Measurements from ENCODE around the gene RMND1. TPM values are rescaled to one million over a fixed set of nuclear protein-coding genes. Genes with fewer than 3 reads are reported as not detected.
A peak's percentile ranks its signal among the peaks of the same experiment; 100 is the strongest.

Gene RMND1
- total and polyA plus RNA-seq, 3 experiments from 2014 or later = 10.4 to 25.6 (median 24.5) TPM

DNA sequence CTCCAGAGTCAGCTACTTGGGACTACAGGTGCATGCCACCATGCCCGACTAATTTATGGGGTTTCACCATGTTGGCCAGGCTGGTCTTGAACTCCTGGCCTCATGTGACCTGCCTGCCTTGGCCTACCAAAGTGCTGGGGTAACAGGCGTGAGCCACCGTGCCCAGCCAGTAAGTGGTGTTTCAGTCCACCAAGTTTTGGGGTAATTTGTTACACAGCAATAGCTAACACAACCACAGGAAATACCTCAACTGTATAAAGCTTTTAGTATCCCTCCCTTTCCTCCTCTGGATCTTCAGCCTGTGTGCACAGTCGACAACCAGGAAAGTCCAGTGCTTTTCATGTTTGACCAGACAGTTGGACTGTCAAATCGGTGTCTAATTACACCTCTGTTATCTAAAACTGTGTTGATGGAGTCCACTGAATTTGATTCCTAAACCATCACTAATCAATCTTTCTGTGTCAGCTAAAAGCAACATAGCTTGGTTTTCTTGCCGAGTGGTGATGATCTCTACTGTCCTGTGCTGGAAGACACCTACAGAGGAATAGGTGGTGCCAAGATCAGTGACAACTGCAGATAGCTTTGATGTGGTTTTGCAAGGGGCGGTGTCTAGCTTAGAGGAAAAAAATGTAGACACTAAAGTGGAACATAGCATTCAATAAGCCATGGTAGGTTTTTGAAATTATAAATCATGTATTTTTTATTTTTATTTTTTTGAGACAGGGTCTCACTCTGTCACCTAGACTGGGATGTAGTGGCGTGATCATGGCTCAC, 38.4 kb downstream of the RMND1 start:
- H3K36me3 Mint-ChIP-seq = peaks cover 11 to 61% (median 20%) of the 10 kb centered on the region in 3 donors
- peaks cover 14% of the 10 kb centered on the region for H3K4me1 ChIP-seq (ENCODE audit: insufficient read depth, low read length)
- no peak overlapping the region for H3K27ac ChIP-seq (ENCODE audit: low read depth, low read length)
- H3K27me3 ChIP-seq (ENCODE audit: insufficient read depth, low read length, poor library complexity, severe bottlenecking) = no peaks in the 10 kb centered on the region
- H3K9me3 Mint-ChIP-seq = no peaks in the 10 kb centered on the region
- no peaks in the 10 kb centered on the region for H3K27me3 Mint-ChIP-seq
- DNase-seq = peak; percentile 35 to 80 (median 71)
- CTCF ChIA-PET = interaction anchor here (0.7 to 1.8 kb wide), 6 partner anchors 11 to 40 kb away, joined by 3 to 7 read pairs (median 3); partner anchors contain the start of gene ZBTB2
- H3K4me3 Mint-ChIP-seq = peak overlapping the region; percentile 1 to 66 (median 28)
- peaks cover 26 to 46% (median 35%) of the 10 kb centered on the region in 3 donors for H3K4me1 Mint-ChIP-seq
- H3K9me3 ChIP-seq (ENCODE audit: low read length) = no peaks in the 10 kb centered on the region
- H3K4me3 ChIP-seq (ENCODE audit: low read length) = no peak overlapping the region
- H3K36me3 ChIP-seq (ENCODE audit: insufficient read depth, low read length) = peaks cover 7% of the 10 kb centered on the region
- POLR2A ChIA-PET = interaction anchor here (1.1 to 1.9 kb wide), 4 partner anchors 20 to 771 kb away, joined by 3 to 15 read pairs (median 4); partner anchors contain the start of gene RMND1
- H3K27ac Mint-ChIP-seq = peak overlapping the region; percentile 52 to 94 (median 84)

DNA sequence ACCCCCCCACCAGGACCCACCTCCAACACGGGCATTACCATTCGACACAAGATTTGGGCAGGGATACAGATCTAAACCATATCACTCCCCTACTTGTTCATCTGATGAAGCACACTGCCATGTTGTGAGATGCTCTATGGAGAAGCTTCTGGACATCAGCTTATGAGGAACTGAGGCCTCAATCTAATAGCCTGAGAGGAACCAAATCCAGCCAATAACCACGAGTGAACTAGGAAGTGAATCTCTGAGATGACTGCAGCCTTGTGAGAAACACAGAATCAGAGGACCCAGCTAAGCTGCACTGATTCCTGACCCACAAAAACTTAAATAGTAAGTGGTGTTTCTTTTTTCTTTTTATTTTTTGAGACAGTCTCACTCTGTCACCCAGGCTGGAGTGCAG, 39.0 kb downstream of the RMND1 start:
- peak overlapping the region in 7 of 8 donors; percentile 47 to 91 (median 83) for H3K27ac Mint-ChIP-seq
- H3K27ac ChIP-seq (ENCODE audit: low read depth, low read length) = no peak overlapping the region
- no peaks in the 10 kb centered on the region for H3K9me3 Mint-ChIP-seq
- no peaks in the 10 kb centered on the region for H3K27me3 ChIP-seq (ENCODE audit: insufficient read depth, low read length, poor library complexity, severe bottlenecking)
- H3K4me1 Mint-ChIP-seq = peaks cover 26 to 46% (median 35%) of the 10 kb centered on the region in 3 donors
- H3K4me3 Mint-ChIP-seq = peak overlapping the region in 1 of 7 donors; percentile 34
- H3K27me3 Mint-ChIP-seq = no peaks in the 10 kb centered on the region
- no peaks in the 10 kb centered on the region for H3K9me3 ChIP-seq (ENCODE audit: low read length)
- no peak overlapping the region for H3K4me3 ChIP-seq (ENCODE audit: low read length)
- peaks cover 14% of the 10 kb centered on the region for H3K4me1 ChIP-seq (ENCODE audit: insufficient read depth, low read length)
- peaks cover 11 to 61% (median 20%) of the 10 kb centered on the region in 3 donors for H3K36me3 Mint-ChIP-seq
- ChIA-PET POLR2A (interaction anchor here (1.1 to 1.9 kb wide), 3 partner anchors 20 to 39 kb away, joined by 4 to 15 read pairs (median 4); partner anchors contain the start of gene RMND1), CTCF (interaction anchor here (0.7 to 1.8 kb wide), 5 partner anchors 10 to 40 kb away, joined by 3 to 7 read pairs (median 3); partner anchors contain the start of gene ZBTB2)
- peaks cover 7% of the 10 kb centered on the region for H3K36me3 ChIP-seq (ENCODE audit: insufficient read depth, low read length)
- DNase-seq = no peak

DNA sequence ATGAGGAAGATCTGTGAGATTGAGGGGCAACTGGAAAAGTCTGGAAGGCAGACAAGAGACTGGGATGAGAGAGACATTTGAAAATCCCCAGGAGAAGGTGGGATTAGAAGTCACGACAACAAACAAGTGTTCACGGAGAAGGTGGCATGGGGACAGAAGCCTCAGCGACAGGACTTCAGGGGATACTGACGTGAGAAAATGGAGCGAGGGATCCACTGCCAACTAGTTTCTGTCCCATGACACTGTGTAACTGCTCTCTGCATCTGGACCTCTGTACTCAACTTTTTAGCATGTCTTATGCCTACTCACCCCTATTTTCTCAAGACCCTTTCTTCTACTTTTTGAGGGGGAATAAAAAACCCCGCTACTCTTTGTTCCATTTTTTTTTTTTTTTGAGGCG, 42.2 kb downstream of the RMND1 start:
- H3K27me3 ChIP-seq (ENCODE audit: insufficient read depth, low read length, poor library complexity, severe bottlenecking) = no peaks in the 10 kb centered on the region
- no peak overlapping the region for H3K4me3 Mint-ChIP-seq
- H3K4me3 ChIP-seq (ENCODE audit: low read length) = no peak overlapping the region
- CTCF ChIA-PET = interaction anchor here (1.6 kb wide), 1 partner anchor 14 kb away, joined by 4 read pairs; no protein-coding TSS in a partner anchor
- H3K27ac ChIP-seq (ENCODE audit: low read depth, low read length) = no peak overlapping the region
- H3K36me3 ChIP-seq (ENCODE audit: insufficient read depth, low read length) = peaks cover 7% of the 10 kb centered on the region
- H3K9me3 Mint-ChIP-seq = no peaks in the 10 kb centered on the region
- no peaks in the 10 kb centered on the region for H3K27me3 Mint-ChIP-seq
- H3K36me3 Mint-ChIP-seq = peaks cover 5 to 57% (median 11%) of the 10 kb centered on the region in 3 donors
- no peaks in the 10 kb centered on the region for H3K9me3 ChIP-seq (ENCODE audit: low read length)
- peak overlapping the region in 5 of 8 donors; percentile 4 to 86 (median 43) for H3K27ac Mint-ChIP-seq
- peaks cover 14% of the 10 kb centered on the region for H3K4me1 ChIP-seq (ENCODE audit: insufficient read depth, low read length)
- POLR2A ChIA-PET = no interaction called here
- no peak for DNase-seq
- H3K4me1 Mint-ChIP-seq = peaks cover 30 to 48% (median 45%) of the 10 kb centered on the region in 3 donors

DNA sequence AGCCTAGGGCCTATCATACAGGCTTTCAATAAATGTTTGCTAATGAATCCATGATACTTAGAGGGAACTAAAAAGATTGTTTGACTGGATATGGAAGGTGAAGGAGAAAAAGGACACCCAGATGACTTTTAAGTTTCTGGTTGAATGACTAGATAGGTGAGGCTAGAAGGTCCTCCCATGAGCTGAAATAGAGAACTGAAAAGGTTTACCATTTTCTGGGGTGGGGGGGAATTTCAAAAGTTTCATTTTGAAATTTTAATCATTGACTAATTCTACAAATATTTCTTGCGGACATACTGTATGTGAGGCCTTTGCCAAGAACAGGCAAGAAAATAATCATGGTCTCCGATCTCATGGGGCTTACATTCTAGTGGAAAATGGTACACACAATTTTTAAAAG, 42.7 kb downstream of the RMND1 start:
- H3K27me3 ChIP-seq (ENCODE audit: insufficient read depth, low read length, poor library complexity, severe bottlenecking) = no peaks in the 10 kb centered on the region
- H3K9me3 ChIP-seq (ENCODE audit: low read length) = no peaks in the 10 kb centered on the region
- peaks cover 13% of the 10 kb centered on the region for H3K4me1 ChIP-seq (ENCODE audit: insufficient read depth, low read length)
- ChIA-PET POLR2A (no interaction called here), CTCF (interaction anchor here (1.6 kb wide), 1 partner anchor 14 kb away, joined by 4 read pairs; no protein-coding TSS in a partner anchor)
- Mint-ChIP-seq H3K36me3 (peaks cover 1 to 57% (median 8%) of the 10 kb centered on the region in 3 donors), H3K4me3 (no peak overlapping the region), H3K4me1 (peaks cover 26 to 47% (median 41%) of the 10 kb centered on the region in 3 donors), H3K9me3 (no peaks in the 10 kb centered on the region), H3K27ac (peak overlapping the region in 7 of 8 donors; percentile 4 to 86 (median 40)), H3K27me3 (no peaks in the 10 kb centered on the region)
- no peak overlapping the region for H3K4me3 ChIP-seq (ENCODE audit: low read length)
- no peak for DNase-seq
- no peak overlapping the region for H3K27ac ChIP-seq (ENCODE audit: low read depth, low read length)
- H3K36me3 ChIP-seq (ENCODE audit: insufficient read depth, low read length) = peaks cover 7% of the 10 kb centered on the region

DNA sequence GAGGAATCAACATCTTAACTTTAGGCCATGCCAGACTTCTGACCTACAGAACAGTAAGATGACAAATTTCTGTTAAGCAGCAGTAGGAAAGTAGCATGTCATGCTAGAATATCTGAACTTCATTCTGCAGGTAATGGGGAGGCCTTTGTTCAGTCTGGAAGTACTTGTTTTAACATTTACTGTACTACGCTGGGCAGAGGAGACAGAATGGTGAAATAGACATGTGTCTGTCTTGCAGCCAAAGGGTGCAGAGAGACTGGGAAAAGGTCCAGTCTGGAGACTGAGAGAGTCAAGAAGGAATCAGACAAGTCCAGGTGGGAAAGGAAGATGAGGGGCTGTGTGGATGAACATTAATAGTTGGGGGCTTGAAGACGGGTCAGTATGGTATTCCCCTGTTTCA, 43.1 kb downstream of the RMND1 start:
- Histone ChIP-seq H3K27ac (ENCODE audit: low read depth, low read length) (no peak overlapping the region), H3K27me3 (ENCODE audit: insufficient read depth, low read length, poor library complexity, severe bottlenecking) (no peaks in the 10 kb centered on the region), H3K4me1 (ENCODE audit: insufficient read depth, low read length) (peaks cover 9% of the 10 kb centered on the region), H3K9me3 (ENCODE audit: low read length) (no peaks in the 10 kb centered on the region), H3K36me3 (ENCODE audit: insufficient read depth, low read length) (peaks cover 7% of the 10 kb centered on the region), H3K4me3 (ENCODE audit: low read length) (no peak overlapping the region)
- ChIA-PET POLR2A (no interaction called here), CTCF (interaction anchor here (1.6 kb wide), 1 partner anchor 14 kb away, joined by 4 read pairs; no protein-coding TSS in a partner anchor)
- DNase-seq = no peak
- H3K27ac Mint-ChIP-seq = peak overlapping the region in 7 of 8 donors; percentile 25 to 77 (median 40)
- no peak overlapping the region for H3K4me3 Mint-ChIP-seq
- H3K36me3 Mint-ChIP-seq = peaks cover 0 to 57% (median 7%) of the 10 kb centered on the region in 3 donors
- H3K9me3 Mint-ChIP-seq = no peaks in the 10 kb centered on the region
- H3K27me3 Mint-ChIP-seq = no peaks in the 10 kb centered on the region
- H3K4me1 Mint-ChIP-seq = peaks cover 23 to 44% (median 38%) of the 10 kb centered on the region in 3 donors

DNA sequence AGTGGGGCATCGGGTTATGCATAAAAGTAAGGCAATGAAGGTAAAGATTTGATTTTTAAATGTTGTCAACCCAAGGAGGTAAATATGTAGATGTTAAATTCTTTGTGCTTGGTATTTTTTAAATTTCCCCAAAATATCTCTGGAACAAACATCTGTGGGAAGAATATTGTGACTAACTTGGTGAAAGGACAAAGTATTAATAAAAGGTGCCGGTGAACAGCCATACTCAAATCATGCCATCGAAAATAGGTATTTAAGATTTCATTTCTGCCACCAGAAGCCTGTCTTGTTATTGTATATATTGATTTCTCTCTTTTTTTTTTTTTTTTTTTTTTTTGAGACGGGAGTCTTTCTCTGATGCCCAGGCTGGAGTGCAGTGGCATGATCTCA, 48.0 kb downstream of the RMND1 start:
- no peak overlapping the region for H3K4me3 ChIP-seq (ENCODE audit: low read length)
- H3K27ac Mint-ChIP-seq = peak overlapping the region in 5 of 8 donors; percentile 1 to 91 (median 29)
- ChIA-PET CTCF (no interaction called here), POLR2A (interaction anchor here (0.7 kb wide), 1 partner anchor 39 kb away, joined by 3 read pairs; no protein-coding TSS in a partner anchor)
- no peaks in the 10 kb centered on the region for H3K27me3 ChIP-seq (ENCODE audit: insufficient read depth, low read length, poor library complexity, severe bottlenecking)
- H3K36me3 ChIP-seq (ENCODE audit: insufficient read depth, low read length) = no peaks in the 10 kb centered on the region
- H3K4me1 ChIP-seq (ENCODE audit: insufficient read depth, low read length) = peaks cover 29% of the 10 kb centered on the region
- no peaks in the 10 kb centered on the region for H3K9me3 ChIP-seq (ENCODE audit: low read length)
- H3K4me3 Mint-ChIP-seq = no peak overlapping the region
- DNase-seq = no peak
- H3K36me3 Mint-ChIP-seq = peaks cover 0 to 51% (median 8%) of the 10 kb centered on the region in 3 donors
- peaks cover 44 to 65% (median 58%) of the 10 kb centered on the region in 3 donors for H3K4me1 Mint-ChIP-seq
- H3K9me3 Mint-ChIP-seq = no peaks in the 10 kb centered on the region
- no peak overlapping the region for H3K27ac ChIP-seq (ENCODE audit: low read depth, low read length)
- H3K27me3 Mint-ChIP-seq = no peaks in the 10 kb centered on the region

DNA sequence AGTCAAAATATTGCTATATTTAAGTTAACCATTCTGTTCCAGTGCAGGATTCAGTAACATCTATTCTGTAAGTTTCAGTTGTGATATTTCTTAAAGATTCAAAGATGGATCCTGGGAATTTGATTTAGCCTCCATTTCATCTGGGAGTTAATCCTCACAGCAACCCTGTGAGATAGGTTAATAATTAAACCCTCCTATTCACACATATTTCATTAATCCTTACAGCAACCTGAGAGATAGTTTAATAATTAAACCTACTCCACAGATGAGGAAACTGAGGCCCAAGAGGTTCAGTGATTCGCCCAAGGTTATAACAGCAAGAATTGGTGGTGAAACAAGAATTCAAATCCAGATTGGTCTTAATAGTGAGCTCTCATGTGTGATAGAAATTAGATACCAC, 49.7 kb downstream of the RMND1 start:
- Histone ChIP-seq H3K36me3 (ENCODE audit: insufficient read depth, low read length) (no peaks in the 10 kb centered on the region), H3K27me3 (ENCODE audit: insufficient read depth, low read length, poor library complexity, severe bottlenecking) (no peaks in the 10 kb centered on the region), H3K4me3 (ENCODE audit: low read length) (no peak overlapping the region), H3K9me3 (ENCODE audit: low read length) (no peaks in the 10 kb centered on the region), H3K4me1 (ENCODE audit: insufficient read depth, low read length) (peaks cover 37% of the 10 kb centered on the region), H3K27ac (ENCODE audit: low read depth, low read length) (no peak overlapping the region)
- ChIA-PET CTCF (interaction anchor here (0.5 to 1.3 kb wide), 2 partner anchors 11 to 351 kb away, joined by 3 read pairs; no protein-coding TSS in a partner anchor), POLR2A (interaction anchor here (0.9 kb wide), 1 partner anchor 12 kb away, joined by 5 read pairs; no protein-coding TSS in a partner anchor)
- H3K4me1 Mint-ChIP-seq = peaks cover 56 to 78% (median 71%) of the 10 kb centered on the region in 3 donors
- no peaks in the 10 kb centered on the region for H3K9me3 Mint-ChIP-seq
- H3K27me3 Mint-ChIP-seq = no peaks in the 10 kb centered on the region
- DNase-seq = no peak
- H3K36me3 Mint-ChIP-seq = peaks cover 0 to 52% (median 9%) of the 10 kb centered on the region in 3 donors
- no peak overlapping the region for H3K4me3 Mint-ChIP-seq
- peak overlapping the region in 3 of 8 donors; percentile 33 to 70 (median 59) for H3K27ac Mint-ChIP-seq

All from CD8-positive, alpha-beta memory T cell (primary cell).